Anterior cingulate cortex (tissue), 58 donors: ENCODE data around the gene ASTL.
A peak's percentile ranks its signal among the peaks of the same experiment; 100 is the strongest.
"Not testable (repeated sequence)": the region's sequence is repeated elsewhere in the genome, so short reads cannot be mapped to it uniquely, and the experiment has no call there.

Experiments
- DNase-seq, 58 donors: peaks; one replicate each; lab custom pipeline; 2025; lab: John Stamatoyannopoulos, UW

Gene ASTL

GRCh38 chr2:96160366-96160765, 22.1 kb upstream of the ASTL start:
- DNase-seq, result not testable (repeated sequence)

GRCh38 chr2:96159084-96159830, 21.0 kb upstream of the ASTL start:
- no peak for DNase-seq

- DNase-seq, result no peak
Measured at GRCh38 chr2:96158554-96158940, 20.2 kb upstream of the ASTL start.

GRCh38 chr2:96157649-96158553, 19.6 kb upstream of the ASTL start:
- DNase-seq, result no peak

GRCh38 chr2:96156926-96157648, 18.8 kb upstream of the ASTL start:
- no peak for DNase-seq

GRCh38 chr2:96156011-96156820, 17.9 kb upstream of the ASTL start:
- no peak for DNase-seq

GRCh38 chr2:96154506-96155380, 16.4 kb upstream of the ASTL start:
- DNase-seq, result no peak

- no peak for DNase-seq
Measured at GRCh38 chr2:96153991-96154431, 15.7 kb upstream of the ASTL start.

- no peak for DNase-seq
Measured at GRCh38 chr2:96153291-96153713, 15.0 kb upstream of the ASTL start.

- DNase-seq, result no peak
Measured at GRCh38 chr2:96152304-96153161, 14.2 kb upstream of the ASTL start.

- no peak for DNase-seq
Measured at GRCh38 chr2:96151595-96152303, 13.4 kb upstream of the ASTL start.

GRCh38 chr2:96150791-96151594, 12.7 kb upstream of the ASTL start:
- DNase-seq, result no peak

GRCh38 chr2:96150007-96150640, 11.8 kb upstream of the ASTL start:
- DNase-seq, result no peak

- peak in 29 of 58 donors; percentile 12 to 77 (median 35) for DNase-seq
Measured at GRCh38 chr2:96148410-96149217, 10.3 kb upstream of the ASTL start.

- DNase-seq, result no peak
Measured at GRCh38 chr2:96147593-96148201, 9.4 kb upstream of the ASTL start.
